CD4-positive, CD25-positive, alpha-beta regulatory T cell (primary cell): Measurements from ENCODE around the gene MAP2K7. TPM values are rescaled to one million over a fixed set of nuclear protein-coding genes. Genes with fewer than 3 reads are reported as not detected.

Source experiments
- ATAC-seq, 2 donors: fragments of 150-1000 bp; cut with Tn5 transposase; one replicate each; pipeline ENCODE4 v1.10.0; 2021; ENCODE audit warnings: low read depth in 2 of 2, moderate number of reproducible peaks in 2 of 2, moderate library complexity in 1 of 2
- DNase-seq, 3 donors: peaks; one replicate each; pipeline versions ENCODE4 v3.0.0 to v3.0.0-alpha.2; 2012 to 2022; ENCODE audit warnings: mixed read lengths in 1 of 3
- H3K27ac ChIP-seq: one replicate; pipeline ENCODE4 v1.7.0; 2013; ENCODE audit warnings: mild to moderate bottlenecking, low read length; ENCODE audit not compliant: insufficient read depth, poor library complexity, severe bottlenecking
- H3K27me3 ChIP-seq: one replicate; pipeline ENCODE4 v1.7.0; 2013; ENCODE audit warnings: low read length; ENCODE audit not compliant: control insufficient read depth, insufficient read depth
- H3K36me3 ChIP-seq: one replicate; pipeline ENCODE4 v1.7.0; 2013; ENCODE audit warnings: mild to moderate bottlenecking, low read length, moderate library complexity; ENCODE audit not compliant: control insufficient read depth, insufficient read depth
- H3K4me1 ChIP-seq: 2 replicates; pipeline ENCODE4 v1.7.0; 2013; ENCODE audit warnings: mild to moderate bottlenecking, low read length; ENCODE audit not compliant: insufficient read depth, control insufficient read depth, poor library complexity, severe bottlenecking
- H3K4me3 ChIP-seq: one replicate; pipeline ENCODE4 v1.7.0; 2013; ENCODE audit warnings: low read depth, mild to moderate bottlenecking, low read length, moderate library complexity
- H3K9me3 ChIP-seq, 2 experiments: 1 replicate in 1 of 2; 2 replicates in 1 of 2; pipeline ENCODE4 v1.7.0; 2013; ENCODE audit warnings: low read length in 2 of 2, mild to moderate bottlenecking in 1 of 2, moderate library complexity in 1 of 2; ENCODE audit not compliant: control insufficient read depth in 2 of 2
- H3K27ac Mint-ChIP-seq, 3 donors: one replicate each; pipeline ENCODE4 v1.8.0; 2020 to 2022; ENCODE audit warnings: mild to moderate bottlenecking in 3 of 3, mixed read lengths in 3 of 3, moderate library complexity in 2 of 3
- H3K27me3 Mint-ChIP-seq: one replicate; pipeline ENCODE4 v1.8.0; 2022; ENCODE audit warnings: mild to moderate bottlenecking, mixed read lengths
- H3K36me3 Mint-ChIP-seq: one replicate; pipeline ENCODE4 v1.8.0; 2020; ENCODE audit warnings: mixed read lengths
- H3K4me1 Mint-ChIP-seq, 4 donors: one replicate each; pipeline ENCODE4 v1.8.0; 2020 to 2022; ENCODE audit warnings: mixed read lengths in 4 of 4, mild to moderate bottlenecking in 1 of 4
- H3K4me3 Mint-ChIP-seq, 4 donors: one replicate each; pipeline ENCODE4 v1.8.0; 2020 to 2022; ENCODE audit warnings: mild to moderate bottlenecking in 4 of 4, mixed read lengths in 4 of 4, moderate library complexity in 3 of 4
- H3K9me3 Mint-ChIP-seq, 7 donors: one replicate each; pipeline ENCODE4 v1.8.0; 2020 to 2022; ENCODE audit warnings: mixed read lengths in 7 of 7, mild to moderate bottlenecking in 3 of 7, moderate library complexity in 2 of 7
- polyA plus RNA-seq, 4 donors: library from polyadenylated mRNA; unstranded; fragments of 300-500 nt; fragmentation: Illumina TruSeq; gene quantifications; one replicate each; pipeline ENCODE4 v1.2.3, GENCODE V29; 2021
- total RNA-seq: library from RNA; stranded (reverse); gene quantifications from one replicate; pipeline ENCODE4 v1.2.3, GENCODE V29; 2022

The MAP2K7 gene
- total and polyA plus RNA-seq, 5 donors from 2014 or later: 1.7 to 93.4 (median 2.7) TPM

DNA sequence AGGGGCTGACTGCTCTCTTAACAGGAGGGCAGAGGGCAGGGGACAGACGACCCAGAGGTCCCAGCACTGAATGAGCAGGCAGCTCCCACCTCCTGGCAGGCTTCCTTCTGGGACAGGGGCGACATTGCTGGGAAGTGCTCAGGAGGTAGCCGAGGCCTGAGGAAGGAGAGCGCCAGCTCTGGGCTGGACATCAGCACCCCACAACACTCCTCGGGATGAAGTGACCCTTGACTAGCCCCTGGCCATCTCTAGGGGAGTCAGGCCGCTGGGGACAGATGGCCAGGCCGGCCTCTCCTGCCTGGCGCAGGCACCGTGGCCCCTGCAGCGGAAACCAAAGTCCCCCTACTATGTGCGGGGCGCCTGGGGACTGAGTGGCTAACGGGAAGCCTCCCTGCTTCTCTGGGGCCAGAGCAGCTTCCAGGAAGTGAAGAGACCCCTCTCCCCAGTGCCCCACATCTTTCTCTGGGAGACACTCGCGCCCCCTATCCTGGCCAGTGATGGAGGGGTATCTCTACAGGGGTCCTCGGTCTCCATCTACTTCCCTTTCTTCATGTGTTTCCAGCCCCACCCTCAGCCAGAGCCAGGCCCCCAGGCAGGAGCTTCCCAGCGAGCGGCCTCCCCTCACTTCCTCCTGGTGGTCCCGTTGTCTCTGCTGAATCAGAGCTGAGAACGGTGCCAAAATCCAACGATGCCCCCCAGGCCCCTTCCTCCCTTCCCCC, 39.5 kb upstream of the MAP2K7 start:
- Histone ChIP-seq H3K27me3 (peaks cover 3% of the 10 kb centered on the region), H3K4me1 (peaks cover 26% of the 10 kb centered on the region), H3K9me3 (no peaks in the 10 kb centered on the region), H3K27ac (no peak overlapping the region), H3K36me3 (no peaks in the 10 kb centered on the region), H3K4me3 (no peak overlapping the region)
- no peak for DNase-seq
- Mint-ChIP-seq H3K4me1 (peaks cover 0 to 40% (median 9%) of the 10 kb centered on the region in 4 donors), H3K9me3 (no peaks in the 10 kb centered on the region), H3K27me3 (peaks cover 22% of the 10 kb centered on the region), H3K36me3 (no peaks in the 10 kb centered on the region), H3K4me3 (peak overlapping the region in 2 of 4 donors; percentile 61 to 76), H3K27ac (no peak overlapping the region)
- ATAC-seq: no peak

DNA sequence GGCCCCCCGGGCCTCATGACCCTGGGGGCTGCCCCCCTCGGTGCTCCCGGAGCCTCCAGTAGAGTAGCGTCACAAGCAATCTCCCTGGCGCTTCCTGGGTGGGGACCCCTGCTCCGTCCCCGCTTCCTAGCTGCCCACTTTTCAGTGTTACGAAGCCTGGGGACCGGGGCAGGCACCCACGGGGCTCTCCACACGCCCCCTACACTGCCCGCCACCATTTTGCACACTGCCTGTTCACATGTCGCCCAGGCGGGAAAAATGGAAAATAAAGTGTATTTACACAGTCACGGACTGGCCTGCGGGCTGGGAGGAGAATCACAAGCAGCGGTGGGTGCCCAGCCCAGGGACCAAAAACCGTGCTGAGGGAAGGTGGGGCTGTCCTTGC, 39.0 kb upstream of the MAP2K7 start:
- Histone ChIP-seq H3K4me3 (no peak overlapping the region), H3K27ac (no peak overlapping the region), H3K9me3 (no peaks in the 10 kb centered on the region), H3K36me3 (no peaks in the 10 kb centered on the region), H3K4me1 (peaks cover 31% of the 10 kb centered on the region), H3K27me3 (peaks cover 3% of the 10 kb centered on the region)
- Mint-ChIP-seq H3K27me3 (peaks cover 22% of the 10 kb centered on the region), H3K36me3 (no peaks in the 10 kb centered on the region), H3K4me1 (peaks cover 0 to 40% (median 9%) of the 10 kb centered on the region in 4 donors), H3K27ac (no peak overlapping the region), H3K9me3 (no peaks in the 10 kb centered on the region), H3K4me3 (peak overlapping the region in 2 of 4 donors; percentile 21 to 65)
- no peak for ATAC-seq
- DNase-seq: no peak

DNA sequence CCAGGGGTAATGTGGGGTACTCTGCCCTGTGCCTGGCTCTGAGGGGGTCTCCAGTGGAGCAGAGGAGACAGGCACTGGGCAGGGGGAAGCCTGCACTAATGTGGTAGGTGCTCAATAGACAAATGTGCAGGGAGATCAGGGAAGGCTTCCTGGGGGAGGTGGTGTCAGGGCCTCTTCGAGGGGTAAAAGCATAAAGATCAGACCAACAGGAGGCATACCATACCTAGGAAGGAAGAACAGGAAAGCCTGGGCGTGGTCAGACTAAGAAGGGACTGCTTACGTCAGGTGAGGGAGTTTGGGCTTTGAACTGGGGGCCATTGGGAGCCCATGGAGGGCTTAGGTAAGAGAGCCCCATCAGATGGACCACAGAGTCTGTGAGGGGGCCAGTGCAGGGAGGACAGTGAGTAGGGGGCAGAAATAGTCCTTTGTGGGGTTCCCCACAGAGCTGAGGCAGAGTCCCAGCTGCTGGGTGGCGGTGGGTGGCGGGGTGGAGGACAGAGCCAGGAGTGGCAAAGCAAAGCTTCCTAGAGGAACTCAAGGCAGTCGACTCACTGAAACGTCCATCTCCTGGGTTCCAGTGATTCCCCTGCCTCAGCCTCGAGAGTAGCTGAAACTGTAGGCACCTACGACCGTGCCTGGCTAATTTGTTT, 38.3 kb upstream of the MAP2K7 start:
- Histone ChIP-seq H3K27me3 (peaks cover 3% of the 10 kb centered on the region), H3K9me3 (no peaks in the 10 kb centered on the region), H3K4me1 (peaks cover 37% of the 10 kb centered on the region), H3K4me3 (no peak overlapping the region), H3K27ac (no peak overlapping the region), H3K36me3 (no peaks in the 10 kb centered on the region)
- peaks cover 22% of the 10 kb centered on the region for H3K27me3 Mint-ChIP-seq
- no peak for ATAC-seq
- no peaks in the 10 kb centered on the region for H3K36me3 Mint-ChIP-seq
- DNase-seq: peak in 1 of 3 donors; percentile 26
- peaks cover 0 to 43% (median 9%) of the 10 kb centered on the region in 4 donors for H3K4me1 Mint-ChIP-seq
- peak overlapping the region; percentile 65 to 84 (median 72) for H3K4me3 Mint-ChIP-seq
- no peaks in the 10 kb centered on the region for H3K9me3 Mint-ChIP-seq
- H3K27ac Mint-ChIP-seq: no peak overlapping the region

DNA sequence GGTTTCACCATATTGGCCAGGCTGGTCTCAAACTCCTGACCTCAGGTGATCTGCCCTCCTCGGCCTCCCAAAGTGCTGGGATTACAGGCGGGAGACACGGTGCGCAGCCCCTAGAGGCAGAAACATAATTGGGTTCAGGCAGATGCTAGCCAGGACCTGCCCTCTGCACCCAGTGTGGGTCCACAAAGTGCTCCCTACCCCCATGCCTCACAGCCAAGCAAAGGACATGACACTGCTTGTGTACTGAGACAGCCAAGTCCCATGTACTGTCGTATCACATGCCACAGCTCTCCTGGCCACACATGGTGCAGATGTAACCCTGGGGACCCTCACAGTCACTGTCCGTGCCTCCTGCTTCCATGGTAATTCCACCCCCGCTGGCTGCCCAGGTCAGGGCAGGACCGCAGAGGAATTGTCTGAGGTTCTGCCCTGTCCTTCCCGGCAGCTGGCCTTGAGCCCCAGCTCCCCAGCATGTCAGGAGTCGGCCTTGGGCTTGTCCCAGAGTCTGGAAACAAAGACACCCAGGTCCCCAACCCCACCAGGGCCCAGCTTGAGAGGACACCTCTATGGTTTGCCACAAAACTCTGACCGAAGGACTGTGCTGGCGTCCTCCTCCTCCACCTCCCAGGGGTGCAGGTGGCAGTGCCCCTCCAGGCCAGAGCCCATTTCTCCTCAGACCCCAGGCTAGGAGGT, 37.1 kb upstream of the MAP2K7 start:
- DNase-seq: no peak
- Mint-ChIP-seq H3K27me3 (peaks cover 25% of the 10 kb centered on the region), H3K27ac (no peak overlapping the region), H3K4me3 (peak overlapping the region in 2 of 4 donors; percentile 38 to 47), H3K9me3 (no peaks in the 10 kb centered on the region), H3K4me1 (peaks cover 0 to 43% (median 15%) of the 10 kb centered on the region in 4 donors), H3K36me3 (no peaks in the 10 kb centered on the region)
- Histone ChIP-seq H3K36me3 (no peaks in the 10 kb centered on the region), H3K27me3 (no peaks in the 10 kb centered on the region), H3K27ac (no peak overlapping the region), H3K9me3 (no peaks in the 10 kb centered on the region), H3K4me3 (no peak overlapping the region), H3K4me1 (peaks cover 37% of the 10 kb centered on the region)
- ATAC-seq: no peak

DNA sequence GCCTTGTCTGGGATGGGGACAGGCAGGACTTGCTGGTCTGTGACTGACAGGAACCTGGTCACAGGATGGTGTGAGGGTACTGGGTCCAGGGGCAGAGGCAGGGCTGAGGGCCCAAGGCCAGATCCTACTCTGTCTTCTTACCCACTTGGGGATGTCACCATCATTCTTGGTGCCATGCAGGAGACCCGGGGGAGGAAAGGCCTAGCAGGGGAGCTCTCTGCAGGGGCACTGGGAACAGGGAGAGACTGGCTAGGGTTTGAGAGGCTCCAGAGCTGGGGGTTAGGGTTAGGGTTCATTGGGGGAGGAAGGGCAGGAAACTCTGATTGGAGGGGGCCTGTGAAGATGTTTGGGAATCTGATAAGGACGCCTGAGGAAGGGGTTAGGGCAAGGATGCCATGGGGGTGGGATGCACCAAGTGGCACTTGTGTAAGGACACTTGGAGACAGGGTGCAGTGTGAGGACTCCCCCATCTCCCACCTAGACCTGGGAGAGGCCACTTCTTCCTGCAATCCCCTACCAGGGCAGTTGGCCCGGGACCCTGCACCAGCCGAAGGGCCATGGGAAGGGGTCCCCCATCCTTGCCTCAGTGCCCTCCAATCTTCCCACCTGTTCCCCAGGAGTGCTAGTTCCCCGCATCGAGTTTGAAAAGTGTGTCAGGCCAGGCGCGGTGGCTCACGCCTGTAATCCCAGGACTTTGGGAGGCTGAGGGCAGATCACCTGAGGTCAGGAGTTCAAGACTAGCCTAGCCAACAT, 36.4 kb upstream of the MAP2K7 start:
- peaks cover 0 to 47% (median 18%) of the 10 kb centered on the region in 4 donors for H3K4me1 Mint-ChIP-seq
- peak overlapping the region in 2 of 4 donors; percentile 38 to 47 for H3K4me3 Mint-ChIP-seq
- H3K27me3 ChIP-seq: peaks cover 2% of the 10 kb centered on the region
- no peak overlapping the region for H3K4me3 ChIP-seq
- no peaks in the 10 kb centered on the region for H3K36me3 ChIP-seq
- ATAC-seq: no peak
- peaks cover 29% of the 10 kb centered on the region for H3K27me3 Mint-ChIP-seq
- no peaks in the 10 kb centered on the region for H3K9me3 ChIP-seq
- H3K27ac ChIP-seq: no peak overlapping the region
- no peaks in the 10 kb centered on the region for H3K9me3 Mint-ChIP-seq
- H3K4me1 ChIP-seq: peaks cover 37% of the 10 kb centered on the region
- no peaks in the 10 kb centered on the region for H3K36me3 Mint-ChIP-seq
- peak overlapping the region in 1 of 3 donors; percentile 56 for H3K27ac Mint-ChIP-seq
- DNase-seq: no peak

DNA sequence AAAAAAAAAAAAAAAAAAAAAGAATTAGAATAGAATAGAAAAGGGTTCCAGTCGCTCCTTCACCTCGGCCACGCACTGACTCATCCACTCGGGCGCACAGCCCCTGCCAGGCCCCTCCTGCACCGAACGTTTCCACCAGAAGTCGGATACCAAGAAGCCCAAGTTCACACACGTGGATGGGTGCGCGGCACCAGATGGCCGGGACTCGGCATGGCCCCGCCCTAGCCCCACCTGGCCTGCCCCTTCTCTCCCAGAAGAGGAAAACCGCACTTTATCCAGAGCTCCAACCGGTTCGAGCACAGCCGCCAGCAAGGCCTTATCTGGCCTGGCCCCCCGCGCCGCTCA, 35.4 kb upstream of the MAP2K7 start:
- Histone ChIP-seq H3K9me3 (no peaks in the 10 kb centered on the region), H3K36me3 (no peaks in the 10 kb centered on the region), H3K27ac (no peak overlapping the region), H3K4me1 (peaks cover 43% of the 10 kb centered on the region), H3K27me3 (peaks cover 2% of the 10 kb centered on the region), H3K4me3 (no peak overlapping the region)
- DNase-seq (peak in 1 of 3 donors; percentile 32), ATAC-seq (no peak)
- Mint-ChIP-seq H3K4me3 (peak overlapping the region; percentile 78 to 92 (median 84)), H3K9me3 (no peaks in the 10 kb centered on the region), H3K4me1 (peaks cover 0 to 51% (median 18%) of the 10 kb centered on the region in 4 donors), H3K27me3 (peaks cover 35% of the 10 kb centered on the region), H3K36me3 (no peaks in the 10 kb centered on the region), H3K27ac (peak overlapping the region; percentile 25 to 64 (median 56))

GRCh38 chr19:7868671-7869452, 34.8 kb upstream of the MAP2K7 start:
- no peaks in the 10 kb centered on the region for H3K36me3 Mint-ChIP-seq
- H3K27me3 Mint-ChIP-seq: peaks cover 39% of the 10 kb centered on the region
- peaks cover 0 to 53% (median 18%) of the 10 kb centered on the region in 4 donors for H3K4me1 Mint-ChIP-seq
- peaks cover 46% of the 10 kb centered on the region for H3K4me1 ChIP-seq
- H3K9me3 Mint-ChIP-seq: no peaks in the 10 kb centered on the region
- DNase-seq: peak; percentile 70 to 91 (median 90)
- peak; percentile 81 to 84 for ATAC-seq
- H3K36me3 ChIP-seq: no peaks in the 10 kb centered on the region
- no peak overlapping the region for H3K4me3 ChIP-seq
- H3K27ac Mint-ChIP-seq: peak overlapping the region; percentile 51 to 87 (median 64)
- no peaks in the 10 kb centered on the region for H3K9me3 ChIP-seq
- H3K27ac ChIP-seq: peak overlapping the region; percentile 78
- peak overlapping the region; percentile 78 to 92 (median 84) for H3K4me3 Mint-ChIP-seq
- peaks cover 2% of the 10 kb centered on the region for H3K27me3 ChIP-seq
